ENCODE data around the gene SLC15A2.
A peak's percentile ranks its signal among the peaks of the same experiment; 100 is the strongest.

The SLC15A2 gene

DNA sequence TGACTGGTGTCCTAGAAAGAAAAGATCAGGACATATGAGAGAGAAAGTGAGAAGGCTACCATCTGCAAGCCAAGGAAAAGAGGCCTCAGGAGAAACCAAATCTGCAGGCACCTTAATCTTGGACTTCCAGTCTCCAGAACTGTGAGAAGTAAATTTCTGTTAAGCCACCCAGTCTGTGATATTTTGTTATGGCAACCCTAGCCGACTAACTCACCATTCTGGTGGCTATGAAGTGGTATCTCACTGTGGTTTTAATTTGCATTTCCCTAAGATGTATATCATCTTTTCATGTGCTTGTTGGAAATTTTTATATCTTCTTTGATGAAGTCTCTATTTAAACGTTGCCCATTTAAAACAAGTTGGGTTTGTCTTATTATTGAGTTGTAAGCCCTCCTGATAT lies 87.3 kb downstream of the SLC15A2 start:
- TF ChIP-seq, protein P1, sequence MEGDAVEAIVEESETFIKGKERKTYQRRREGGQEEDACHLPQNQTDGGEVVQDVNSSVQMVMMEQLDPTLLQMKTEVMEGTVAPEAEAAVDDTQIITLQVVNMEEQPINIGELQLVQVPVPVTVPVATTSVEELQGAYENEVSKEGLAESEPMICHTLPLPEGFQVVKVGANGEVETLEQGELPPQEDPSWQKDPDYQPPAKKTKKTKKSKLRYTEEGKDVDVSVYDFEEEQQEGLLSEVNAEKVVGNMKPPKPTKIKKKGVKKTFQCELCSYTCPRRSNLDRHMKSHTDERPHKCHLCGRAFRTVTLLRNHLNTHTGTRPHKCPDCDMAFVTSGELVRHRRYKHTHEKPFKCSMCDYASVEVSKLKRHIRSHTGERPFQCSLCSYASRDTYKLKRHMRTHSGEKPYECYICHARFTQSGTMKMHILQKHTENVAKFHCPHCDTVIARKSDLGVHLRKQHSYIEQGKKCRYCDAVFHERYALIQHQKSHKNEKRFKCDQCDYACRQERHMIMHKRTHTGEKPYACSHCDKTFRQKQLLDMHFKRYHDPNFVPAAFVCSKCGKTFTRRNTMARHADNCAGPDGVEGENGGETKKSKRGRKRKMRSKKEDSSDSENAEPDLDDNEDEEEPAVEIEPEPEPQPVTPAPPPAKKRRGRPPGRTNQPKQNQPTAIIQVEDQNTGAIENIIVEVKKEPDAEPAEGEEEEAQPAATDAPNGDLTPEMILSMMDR (IDR thresholded peaks at IDR 0.05; ENCODE audit: control extremely low read depth, extremely low read depth, low read depth, missing control alignments), result no peak
- ChIA-PET POLR2A (no interaction called here), CTCF (interaction anchor here (0.6 kb wide), 1 partner anchor 38 kb away, joined by 4 read pairs; no protein-coding TSS in a partner anchor)
- DNase-seq (ENCODE audit: extremely low spot score), result no peak

DNA sequence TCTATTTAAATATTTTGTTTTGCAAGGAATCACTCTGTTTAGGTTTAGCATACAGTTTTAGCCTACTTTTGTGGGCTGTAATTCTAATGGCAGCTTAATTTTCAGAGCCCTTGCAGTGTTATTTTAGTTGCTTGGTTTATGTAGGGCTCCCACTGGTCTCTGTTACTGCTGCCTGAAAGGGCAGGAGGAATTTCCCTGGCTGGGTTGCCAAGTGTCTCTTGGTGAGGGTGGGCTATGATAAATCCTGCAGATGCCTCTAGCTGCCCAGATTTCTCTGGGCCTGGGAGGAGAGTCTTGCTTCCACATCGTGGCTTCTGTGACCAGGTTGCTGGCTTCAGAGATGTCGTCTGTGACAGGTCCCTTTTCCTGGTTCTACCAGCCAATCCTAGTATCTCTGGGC lies 91.6 kb downstream of the SLC15A2 start:
- CTCF ChIA-PET, result no interaction called here
- POLR2A ChIA-PET, result no interaction called here
- DNase-seq (ENCODE audit: extremely low spot score), result no peak
- TF ChIP-seq, protein P1 (IDR thresholded peaks at IDR 0.05; ENCODE audit: control extremely low read depth, extremely low read depth, low read depth, missing control alignments), result no peak

DNA sequence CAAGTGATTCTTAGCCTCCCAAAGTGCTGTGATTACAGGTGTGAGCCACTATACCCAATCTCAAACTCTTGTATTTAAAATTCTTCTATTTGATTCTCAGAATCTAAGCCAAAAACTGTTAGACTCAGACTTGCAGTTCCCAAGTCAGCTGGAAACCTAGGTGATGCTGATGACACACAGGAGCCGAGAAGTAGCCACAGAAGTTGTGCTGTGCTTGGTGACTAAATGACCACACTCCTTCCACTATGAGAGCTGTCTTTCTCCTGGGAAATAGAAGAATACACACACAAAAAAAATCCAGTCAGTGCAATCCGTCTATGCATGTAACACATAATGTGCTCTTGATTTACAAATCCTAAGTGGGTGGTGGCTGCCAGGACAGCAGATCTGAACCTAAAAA lies 93.9 kb downstream of the SLC15A2 start:
- POLR2A ChIA-PET, result no interaction called here
- no peak for DNase-seq (ENCODE audit: extremely low spot score)
- TF ChIP-seq, protein P1 (IDR thresholded peaks at IDR 0.05; ENCODE audit: control extremely low read depth, extremely low read depth, low read depth, missing control alignments), result no peak
- CTCF ChIA-PET, result interaction anchor here (1.3 kb wide), 1 partner anchor 312 kb away, joined by 5 read pairs; no protein-coding TSS in a partner anchor

DNA sequence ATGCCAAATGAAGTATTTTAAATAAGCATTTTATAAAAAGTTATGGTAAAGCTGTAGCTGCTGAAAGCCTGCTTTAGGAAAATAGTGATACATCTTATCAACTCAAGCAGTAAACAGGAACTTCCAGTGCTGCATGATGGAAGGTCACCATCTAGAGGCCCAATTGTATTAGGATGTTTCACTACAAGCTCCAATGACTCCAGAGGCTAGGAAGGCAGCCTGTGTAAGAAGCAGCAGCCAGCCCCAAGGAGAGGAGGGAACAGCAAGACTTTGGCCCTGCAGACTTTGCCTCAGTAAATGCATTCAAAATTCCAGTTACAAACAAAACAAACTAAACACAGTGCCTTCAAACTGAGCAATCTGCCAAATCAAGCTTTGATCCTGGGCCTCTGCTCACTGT lies 95.7 kb downstream of the SLC15A2 start:
- POLR2A ChIA-PET, result no interaction called here
- CTCF ChIA-PET, result interaction anchor here (0.8 to 2.2 kb wide), 13 partner anchors 8 to 172 kb away, joined by 3 to 8 read pairs (median 3); no protein-coding TSS in a partner anchor
- no peak for DNase-seq (ENCODE audit: extremely low spot score)
- TF ChIP-seq, protein P1 (IDR thresholded peaks at IDR 0.05; ENCODE audit: control extremely low read depth, extremely low read depth, low read depth, missing control alignments), result peak; percentile 31

DNA sequence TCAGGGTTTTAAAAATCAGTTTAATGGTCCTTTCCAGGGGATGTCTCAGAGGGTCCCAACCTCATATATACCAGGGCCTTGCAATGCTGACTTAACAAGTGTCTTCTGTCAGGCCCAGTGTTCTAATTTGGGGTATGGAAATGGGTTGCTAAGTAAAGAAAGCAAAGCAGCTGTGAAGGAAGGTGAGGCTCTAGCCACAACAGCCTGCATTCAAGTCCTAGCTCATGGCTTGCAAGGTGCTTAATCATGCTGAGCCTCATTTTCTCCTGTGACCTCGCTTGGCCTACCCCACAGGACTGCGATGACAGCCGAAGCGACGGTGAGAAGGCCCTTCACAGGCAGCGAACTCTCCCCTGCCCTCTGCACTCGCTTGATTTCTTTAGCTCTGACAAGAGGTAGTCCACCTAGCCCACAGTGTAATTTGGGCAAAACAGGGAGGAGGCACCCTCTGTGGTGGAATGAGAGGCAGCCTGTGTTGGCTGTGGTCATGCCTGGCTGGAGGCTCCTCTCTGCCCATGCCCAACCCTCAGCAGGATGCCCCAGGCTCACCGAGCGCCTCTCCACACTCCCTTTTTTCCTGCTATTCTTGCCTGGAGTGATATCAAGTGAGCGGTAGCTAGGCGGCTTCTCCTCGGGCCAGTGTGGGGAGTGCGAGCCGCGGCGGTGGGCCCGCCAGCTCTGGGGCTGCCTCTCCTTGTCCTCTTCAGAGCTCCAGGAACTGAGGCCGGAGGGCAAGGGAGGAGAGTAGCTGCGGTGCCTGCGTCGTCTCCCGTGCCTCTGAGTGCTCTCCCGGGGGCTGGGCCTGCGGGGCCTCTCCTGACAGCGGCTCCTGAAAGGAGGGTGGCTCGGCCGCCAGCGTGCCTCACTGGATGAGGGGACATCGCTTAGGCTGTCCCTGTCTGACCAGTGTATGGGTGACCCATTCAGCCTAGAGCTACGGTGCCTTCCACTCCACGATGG lies 98.7 kb downstream of the SLC15A2 start:
- DNase-seq (ENCODE audit: extremely low spot score), result peak; percentile 57
- TF ChIP-seq, protein P1 (IDR thresholded peaks at IDR 0.05; ENCODE audit: control extremely low read depth, extremely low read depth, low read depth, missing control alignments), result no peak
- ChIA-PET CTCF (interaction anchor here (1.0 to 1.7 kb wide), 3 partner anchors 10 to 109 kb away, joined by 3 to 4 read pairs (median 3); no protein-coding TSS in a partner anchor), POLR2A (no interaction called here)
